GM21515 (cell line): ENCODE results near the gene ZNF354C.

ENCODE experiments used
- ATAC-seq: cut with Tn5 transposase; IDR thresholded peaks from one replicate; pipeline ENCODE4 v1.9.1; 2021; ENCODE audit not compliant: unreplicated experiment

The ZNF354C gene

GRCh38 chr5:179113945-179114641 is 53.9 kb downstream of the ZNF354C start:
- ATAC-seq, result no peak

- ATAC-seq, result no peak
Measured at GRCh38 chr5:179114756-179115155, 54.6 kb downstream of the ZNF354C start.

GRCh38 chr5:179115307-179115706 is 55.1 kb downstream of the ZNF354C start:
- no peak for ATAC-seq

GRCh38 chr5:179115845-179116524 is 55.8 kb downstream of the ZNF354C start:
- ATAC-seq, result no peak

GRCh38 chr5:179118338-179118737 is 58.2 kb downstream of the ZNF354C start:
- no peak for ATAC-seq

- ATAC-seq, result no peak
Measured at GRCh38 chr5:179118756-179119414, 58.7 kb downstream of the ZNF354C start.

- no peak for ATAC-seq
Measured at GRCh38 chr5:179119415-179120170, 59.4 kb downstream of the ZNF354C start.

GRCh38 chr5:179120421-179120861 is 60.3 kb downstream of the ZNF354C start:
- no peak for ATAC-seq

- no peak for ATAC-seq
Measured at GRCh38 chr5:179120951-179121666, 60.9 kb downstream of the ZNF354C start.

GRCh38 chr5:179121667-179122111 is 61.5 kb downstream of the ZNF354C start:
- ATAC-seq, result no peak

GRCh38 chr5:179122411-179123108 is 62.4 kb downstream of the ZNF354C start:
- ATAC-seq, result no peak

- ATAC-seq, result no peak
Measured at GRCh38 chr5:179123109-179123426, 62.9 kb downstream of the ZNF354C start.

GRCh38 chr5:179123491-179124272 is 63.5 kb downstream of the ZNF354C start:
- ATAC-seq, result no peak

- no peak for ATAC-seq
Measured at GRCh38 chr5:179124273-179124852, 64.2 kb downstream of the ZNF354C start.

GRCh38 chr5:179124853-179125788 is 64.9 kb downstream of the ZNF354C start:
- ATAC-seq, result no peak

- no peak for ATAC-seq
Measured at GRCh38 chr5:179125789-179126505, 65.8 kb downstream of the ZNF354C start.

- no peak for ATAC-seq
Measured at GRCh38 chr5:179126506-179126991, 66.4 kb downstream of the ZNF354C start.
